Spleen (tissue), 7 donors: ENCODE measurements around the gene VAMP8.

Experiments
- CTCF ChIP-seq, 11 experiments: fragments of 200-600 bp in 7 of 11; fragments of 450-650 bp in 4 of 11; sonication (generic) in 4 of 11; IDR thresholded peaks in 8 of 11; conservative IDR thresholded peaks in 3 of 11; 1 replicate in 7 of 11; 2 replicates in 4 of 11; pipeline versions ENCODE4 v1.4.0 to v1.8.0; 2016 to 2021; ENCODE audit warnings: antibody characterized with exemption in 11 of 11, inconsistent platforms in 4 of 11, mild to moderate bottlenecking in 1 of 11
- POLR2AphosphoS5 ChIP-seq, 3 donors: sonication (generic); formaldehyde crosslinking; IDR thresholded peaks; one replicate each; pipeline ENCODE4 v1.5.1; 2017; ENCODE audit warnings: antibody characterized with exemption in 3 of 3
- donor health status: DM: no; HTN: no; CAD: no; lungs with moderate emphysema.
- donor health status: DM: no; HTN: no; CAD: no.
- donor health status: DM: no; HTN: no; CAD: no.

GRCh38 chr2:85553184-85553583 is 24.2 kb upstream of the VAMP8 start:
- TF ChIP-seq CTCF (IDR thresholded peaks at IDR 0.05 in 8 of 11, conservative IDR thresholded peaks at IDR 0.05 in 3 of 11): no peak
- no peak for TF ChIP-seq POLR2AphosphoS5 (IDR thresholded peaks at IDR 0.05)
